SK-N-SH treated with all-trans-retinoic acid at 6 μM for 48 hours (cell line): ENCODE results near the gene GCNT4.
A peak's percentile ranks its signal among the peaks of the same experiment; 100 is the strongest.

Experiments used
- ATAC-seq: fragments of 200-7000 bp; cut with Tn5 transposase; 3 replicates; pipeline ENCODE4 v1.9.1; 2020; ENCODE audit warnings: mild to moderate bottlenecking, moderate library complexity
- ARNTL ChIP-seq: fragments of 450-650 bp; formaldehyde crosslinking; IDR thresholded peaks from 2 replicates; pipeline ENCODE4 v1.5.0; 2020; ENCODE audit warnings: low read depth, mild to moderate bottlenecking, moderate library complexity, borderline replicate concordance
- CREB5 ChIP-seq: fragments of 250-450 bp; sonication (Bioruptor Pico); IDR thresholded peaks from 2 replicates; pipeline ENCODE4 v1.5.1; 2020; ENCODE audit warnings: low read depth, mild to moderate bottlenecking, moderate library complexity
- CSDC2 ChIP-seq: fragments of 250-450 bp; sonication (Bioruptor Pico); IDR thresholded peaks from 2 replicates; pipeline ENCODE4 v1.5.0; 2020; ENCODE audit warnings: mild to moderate bottlenecking, moderate library complexity
- CSRNP3 ChIP-seq: fragments of 250-450 bp; sonication (Bioruptor Pico); IDR thresholded peaks from 2 replicates; pipeline ENCODE4 v1.5.1; 2021; ENCODE audit warnings: mild to moderate bottlenecking, moderate library complexity
- GLIS3 ChIP-seq: fragments of 250-450 bp; sonication (Bioruptor Pico); IDR thresholded peaks from 2 replicates; pipeline ENCODE4 v1.5.0; 2020; ENCODE audit warnings: mild to moderate bottlenecking, moderate library complexity
- ISL1 ChIP-seq: fragments of 250-450 bp; sonication (Bioruptor Pico); IDR thresholded peaks from 2 replicates; pipeline ENCODE4 v2.1.2; 2022; ENCODE audit warnings: mild to moderate bottlenecking, moderate library complexity
- POU6F1 ChIP-seq: fragments of 250-450 bp; sonication (Bioruptor Pico); IDR thresholded peaks from 2 replicates; pipeline ENCODE4 v1.8.0; 2021; ENCODE audit warnings: low read depth, mild to moderate bottlenecking, moderate library complexity, borderline replicate concordance
- PPARA ChIP-seq: fragments of 250-450 bp; sonication (Bioruptor Pico); IDR thresholded peaks from 2 replicates; pipeline ENCODE4 v1.5.0; 2020; ENCODE audit warnings: mild to moderate bottlenecking, borderline replicate concordance
- RARB ChIP-seq: fragments of 250-450 bp; sonication (Bioruptor Pico); IDR thresholded peaks from 2 replicates; pipeline ENCODE4 v1.8.0; 2021; ENCODE audit warnings: mild to moderate bottlenecking, moderate library complexity
- TOX ChIP-seq: fragments of 250-450 bp; sonication (Bioruptor Pico); IDR thresholded peaks from 2 replicates; pipeline ENCODE4 v1.8.0; 2021; ENCODE audit warnings: mild to moderate bottlenecking, moderate library complexity, borderline replicate concordance
- TSHZ2 ChIP-seq: fragments of 250-450 bp; sonication (Bioruptor Pico); IDR thresholded peaks from 2 replicates; pipeline ENCODE4 v1.5.0; 2020; ENCODE audit warnings: mild to moderate bottlenecking, moderate library complexity

GCNT4 gene

GRCh38 chr5:75006865-75007822 lies 45.2 kb downstream of the GCNT4 start:
- peak; percentile 24; the same call in 1 of the 3 replicates for ATAC-seq
- TF ChIP-seq ISL1 (CRISPR knock-in tag) = peak; percentile 67
- no peak for TF ChIP-seq ARNTL

- ATAC-seq = no peak
- TF ChIP-seq TOX (CRISPR knock-in tag) (no peak), RARB (CRISPR knock-in tag) (no peak), CSRNP3 (CRISPR knock-in tag) (no peak), PPARA (CRISPR knock-in tag) (no peak), POU6F1 (CRISPR knock-in tag) (no peak), CREB5 (CRISPR knock-in tag) (no peak), CSDC2 (CRISPR knock-in tag) (no peak), TSHZ2 (CRISPR knock-in tag) (no peak), GLIS3 (CRISPR knock-in tag) (no peak)
- TF ChIP-seq, all 23 proteins: peak for 0
Observed at GRCh38 chr5:75005561-75005960, 46.8 kb downstream of the GCNT4 start.
